Esophagus muscularis mucosa (tissue), 4 donors: ENCODE measurements around the gene SLC10A6.

Experiments
- EP300 ChIP-seq: sonication (generic); formaldehyde crosslinking; IDR thresholded peaks from one replicate; pipeline ENCODE4 v1.6.1; 2017; ENCODE audit warnings: antibody characterized with exemption
- POLR2A ChIP-seq: fragments of 450-650 bp; IDR thresholded peaks from one replicate; pipeline ENCODE4 v1.6.1; 2017; ENCODE audit warnings: antibody characterized with exemption, moderate library complexity, mild to moderate bottlenecking, low read depth
- POLR2AphosphoS5 ChIP-seq, 2 donors: sonication (generic); formaldehyde crosslinking; IDR thresholded peaks; one replicate each; pipeline ENCODE4 v1.6.1; 2017; ENCODE audit warnings: antibody characterized with exemption in 2 of 2
- TF ChIP-seq, protein P1 (sequence below), 3 experiments: fragments of 200-600 bp in 2 of 3; fragments of 450-650 bp in 1 of 3; sonication (generic) in 2 of 3; IDR thresholded peaks; one replicate each; pipeline ENCODE4 v1.5.1; 2017 to 2019; ENCODE audit warnings: antibody characterized with exemption in 3 of 3, mild to moderate bottlenecking in 2 of 3, moderate library complexity in 1 of 3

DNA sequence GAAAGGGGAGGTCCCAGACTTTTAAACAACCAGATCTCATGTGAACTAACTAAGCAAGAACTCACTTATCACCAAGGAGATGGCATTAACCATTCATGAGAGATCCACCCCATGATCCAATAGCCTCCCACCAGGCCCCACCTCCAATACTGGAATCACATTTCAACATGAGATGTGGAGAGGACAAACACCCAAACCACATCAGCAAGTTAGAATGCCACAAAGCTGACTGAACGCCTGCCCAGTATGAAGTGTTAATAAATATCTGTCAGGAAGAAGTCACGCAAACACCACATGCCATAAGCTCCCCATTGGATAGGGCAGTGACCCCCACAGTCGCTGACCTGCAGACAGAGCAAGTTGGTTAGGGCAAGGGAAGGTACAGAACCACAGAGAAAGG is 14.3 kb downstream of the SLC10A6 start:
- no peak for TF ChIP-seq POLR2A
- no peak for TF ChIP-seq POLR2AphosphoS5 (IDR thresholded peaks at IDR 0.05)
- TF ChIP-seq, protein P1, sequence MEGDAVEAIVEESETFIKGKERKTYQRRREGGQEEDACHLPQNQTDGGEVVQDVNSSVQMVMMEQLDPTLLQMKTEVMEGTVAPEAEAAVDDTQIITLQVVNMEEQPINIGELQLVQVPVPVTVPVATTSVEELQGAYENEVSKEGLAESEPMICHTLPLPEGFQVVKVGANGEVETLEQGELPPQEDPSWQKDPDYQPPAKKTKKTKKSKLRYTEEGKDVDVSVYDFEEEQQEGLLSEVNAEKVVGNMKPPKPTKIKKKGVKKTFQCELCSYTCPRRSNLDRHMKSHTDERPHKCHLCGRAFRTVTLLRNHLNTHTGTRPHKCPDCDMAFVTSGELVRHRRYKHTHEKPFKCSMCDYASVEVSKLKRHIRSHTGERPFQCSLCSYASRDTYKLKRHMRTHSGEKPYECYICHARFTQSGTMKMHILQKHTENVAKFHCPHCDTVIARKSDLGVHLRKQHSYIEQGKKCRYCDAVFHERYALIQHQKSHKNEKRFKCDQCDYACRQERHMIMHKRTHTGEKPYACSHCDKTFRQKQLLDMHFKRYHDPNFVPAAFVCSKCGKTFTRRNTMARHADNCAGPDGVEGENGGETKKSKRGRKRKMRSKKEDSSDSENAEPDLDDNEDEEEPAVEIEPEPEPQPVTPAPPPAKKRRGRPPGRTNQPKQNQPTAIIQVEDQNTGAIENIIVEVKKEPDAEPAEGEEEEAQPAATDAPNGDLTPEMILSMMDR (IDR thresholded peaks at IDR 0.05) = no peak
- no peak for TF ChIP-seq EP300
